CD8-positive, alpha-beta memory T cell (primary cell): ENCODE data around the gene TAC3. TPM values are rescaled to one million over a fixed set of nuclear protein-coding genes. Genes with fewer than 3 reads are reported as not detected.
"Not testable (repeated sequence)": the region's sequence is repeated elsewhere in the genome, so short reads cannot be mapped to it uniquely, and the experiment has no call there.

Experiments used
- CTCF ChIA-PET: fragments of 350-600 bp; sonication (Branson Sonifier 250); formaldehyde crosslinking; loops from one replicate; lab custom pipeline; 2021; ENCODE audit warnings: antibody characterized with exemption; lab: Charles Lee
- POLR2A ChIA-PET: fragments of 350-600 bp; sonication (Branson Sonifier 250); formaldehyde crosslinking; loops from one replicate; lab custom pipeline; 2021; ENCODE audit warnings: antibody characterized with exemption; lab: Charles Lee
- DNase-seq, 5 donors: peaks; one replicate each; pipeline versions ENCODE4 v3.0.0 to v3.0.0-alpha.2; 2020 to 2022; ENCODE audit warnings: mixed read lengths in 1 of 5
- H3K27ac ChIP-seq: one replicate; pipeline ENCODE4 v1.7.0; 2013; ENCODE audit warnings: low read depth, mild to moderate bottlenecking, low read length, moderate library complexity
- H3K27me3 ChIP-seq: 2 replicates; pipeline ENCODE4 v1.7.0; 2013; ENCODE audit warnings: low read length, mild to moderate bottlenecking; ENCODE audit not compliant: insufficient read depth, poor library complexity, severe bottlenecking
- H3K36me3 ChIP-seq: 2 replicates; pipeline ENCODE4 v1.7.0; 2013; ENCODE audit warnings: mild to moderate bottlenecking, low read length, moderate library complexity; ENCODE audit not compliant: insufficient read depth
- H3K4me1 ChIP-seq: 2 replicates; pipeline ENCODE4 v1.7.0; 2013; ENCODE audit warnings: mild to moderate bottlenecking, low read length, moderate library complexity; ENCODE audit not compliant: insufficient read depth
- H3K4me3 ChIP-seq: 2 replicates; pipeline ENCODE4 v1.7.0; 2013; ENCODE audit warnings: mild to moderate bottlenecking, low read length
- H3K9me3 ChIP-seq: 2 replicates; pipeline ENCODE4 v1.7.0; 2013; ENCODE audit warnings: mild to moderate bottlenecking, low read length
- H3K27ac Mint-ChIP-seq, 8 donors: one replicate each; pipeline ENCODE4 v1.8.0; 2020 to 2021; ENCODE audit warnings: mixed read lengths in 8 of 8, mild to moderate bottlenecking in 6 of 8, inconsistent platforms in 3 of 8, moderate library complexity in 3 of 8
- H3K27me3 Mint-ChIP-seq, 2 donors: one replicate each; pipeline ENCODE4 v1.8.0; 2020 to 2021; ENCODE audit warnings: mixed read lengths in 2 of 2, mild to moderate bottlenecking in 1 of 2, moderate library complexity in 1 of 2
- H3K36me3 Mint-ChIP-seq, 3 donors: one replicate each; pipeline ENCODE4 v1.8.0; 2020 to 2021; ENCODE audit warnings: mixed read lengths in 3 of 3, inconsistent platforms in 1 of 3, mild to moderate bottlenecking in 1 of 3
- H3K4me1 Mint-ChIP-seq, 3 donors: one replicate each; pipeline ENCODE4 v1.8.0; 2020 to 2021; ENCODE audit warnings: mixed read lengths in 3 of 3, inconsistent platforms in 1 of 3, mild to moderate bottlenecking in 1 of 3
- H3K4me3 Mint-ChIP-seq, 7 donors: one replicate each; pipeline ENCODE4 v1.8.0; 2020 to 2021; ENCODE audit warnings: mixed read lengths in 7 of 7, mild to moderate bottlenecking in 6 of 7, moderate library complexity in 4 of 7, inconsistent platforms in 2 of 7
- H3K9me3 Mint-ChIP-seq, 5 donors: one replicate each; pipeline ENCODE4 v1.8.0; 2020 to 2022; ENCODE audit warnings: mixed read lengths in 5 of 5, mild to moderate bottlenecking in 3 of 5, moderate library complexity in 2 of 5, inconsistent platforms in 1 of 5
- polyA plus RNA-seq: library from polyadenylated mRNA; unstranded; fragments of 300-500 nt; fragmentation: Illumina TruSeq; gene quantifications from one replicate; pipeline ENCODE4 v1.2.3, GENCODE V29; 2021
- total RNA-seq, 2 experiments: library from RNA; stranded (reverse); gene quantifications; one replicate each; pipeline ENCODE4 v1.2.3, GENCODE V29; 2021

Gene TAC3
- total and polyA plus RNA-seq, 3 experiments from 2014 or later: not detected

DNA sequence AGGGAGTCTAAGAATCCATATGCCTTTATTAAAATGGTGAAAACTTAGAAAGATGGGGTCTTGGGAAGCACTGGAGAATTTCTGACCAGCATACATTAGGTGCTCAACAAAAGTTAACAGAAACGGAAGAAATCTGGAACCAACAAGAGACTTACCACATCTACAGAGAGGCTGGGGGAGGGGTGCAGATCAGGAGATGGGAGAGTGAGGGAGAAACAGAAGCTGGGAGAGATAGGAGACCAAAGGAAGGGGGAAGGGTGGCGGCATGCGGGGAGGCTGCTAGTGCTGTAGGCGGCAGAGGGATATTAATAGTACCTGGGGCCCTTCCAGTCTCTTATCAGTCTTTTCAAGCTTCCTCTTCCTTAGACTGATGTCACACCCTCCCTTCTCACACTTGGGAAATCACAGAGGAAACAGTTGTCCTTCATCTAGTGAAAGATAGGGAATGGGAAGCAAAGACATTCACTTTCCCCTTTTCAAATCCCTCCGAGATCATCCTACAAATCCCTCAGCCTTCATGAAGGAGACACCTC lies 28.1 kb downstream of the TAC3 start:
- H3K27me3 Mint-ChIP-seq: peaks cover 0 to 3% of the 10 kb centered on the region in 2 donors
- H3K27ac ChIP-seq: no peak overlapping the region
- H3K27ac Mint-ChIP-seq: peak overlapping the region in 1 of 8 donors; percentile 63

DNA sequence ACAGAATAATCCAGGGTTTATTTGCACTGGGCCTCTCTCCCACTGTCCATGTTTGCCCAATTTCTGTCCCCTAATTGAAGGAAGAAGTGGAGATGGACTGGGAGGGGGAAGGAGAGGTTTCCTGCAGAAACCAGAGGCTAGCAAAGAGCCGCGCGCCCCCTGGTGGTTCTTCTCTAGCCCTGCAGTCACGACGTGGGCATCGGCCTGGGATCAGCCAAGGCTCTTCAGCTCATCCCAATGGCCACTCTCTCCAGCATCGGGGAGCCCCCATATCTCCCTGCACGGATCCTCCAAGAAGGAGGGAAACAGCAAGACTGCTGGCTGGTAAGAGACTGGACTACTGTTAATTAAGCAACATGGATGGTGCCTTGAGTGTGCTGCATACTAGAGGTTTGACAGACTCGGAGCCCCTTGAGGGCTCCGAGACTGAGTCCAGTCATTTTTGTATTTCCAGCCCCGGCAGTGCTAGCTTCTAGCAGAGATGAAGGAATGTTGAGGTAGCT lies 28.7 kb downstream of the TAC3 start:
- Mint-ChIP-seq H3K4me3 (peak overlapping the region in 5 of 7 donors; percentile 23 to 79 (median 46)), H3K4me1 (peaks cover 5 to 8% (median 6%) of the 10 kb centered on the region in 3 donors), H3K9me3 (no peaks in the 10 kb centered on the region), H3K36me3 (no peaks in the 10 kb centered on the region), H3K27me3 (peaks cover 0 to 3% of the 10 kb centered on the region in 2 donors), H3K27ac (peak overlapping the region in 2 of 8 donors; percentile 63 to 78)
- peaks cover 9% of the 10 kb centered on the region for H3K4me1 ChIP-seq
- no peak overlapping the region for H3K4me3 ChIP-seq
- no peaks in the 10 kb centered on the region for H3K9me3 ChIP-seq
- CTCF ChIA-PET: interaction anchor here (0.7 to 3.8 kb wide), 15 partner anchors 9 to 484 kb away, joined by 3 to 23 read pairs (median 4); no protein-coding TSS in a partner anchor
- H3K27me3 ChIP-seq: no peaks in the 10 kb centered on the region
- DNase-seq: peak; percentile 59 to 78 (median 65)
- H3K27ac ChIP-seq: peak overlapping the region; percentile 14
- no peaks in the 10 kb centered on the region for H3K36me3 ChIP-seq
- POLR2A ChIA-PET: interaction anchor here (0.6 kb wide), 1 partner anchor 12 kb away, joined by 3 read pairs; no protein-coding TSS in a partner anchor

More for the DNA sequence above, 28.1 kb downstream of the TAC3 start:
- Histone ChIP-seq H3K4me1 (peaks cover 9% of the 10 kb centered on the region), H3K27me3 (no peaks in the 10 kb centered on the region), H3K4me3 (no peak overlapping the region), H3K36me3 (no peaks in the 10 kb centered on the region), H3K9me3 (no peaks in the 10 kb centered on the region)
- H3K4me1 Mint-ChIP-seq: peaks cover 5 to 8% (median 6%) of the 10 kb centered on the region in 3 donors
- ChIA-PET POLR2A (interaction anchor here (0.6 kb wide), 1 partner anchor 11 kb away, joined by 3 read pairs; no protein-coding TSS in a partner anchor), CTCF (interaction anchor here (0.7 to 3.8 kb wide), 14 partner anchors 9 to 484 kb away, joined by 3 to 23 read pairs (median 4); no protein-coding TSS in a partner anchor)
- no peak overlapping the region for H3K4me3 Mint-ChIP-seq
- DNase-seq: no peak
- peaks cover 0 to 2% (median 0%) of the 10 kb centered on the region in 3 donors for H3K36me3 Mint-ChIP-seq
- no peaks in the 10 kb centered on the region for H3K9me3 Mint-ChIP-seq

DNA sequence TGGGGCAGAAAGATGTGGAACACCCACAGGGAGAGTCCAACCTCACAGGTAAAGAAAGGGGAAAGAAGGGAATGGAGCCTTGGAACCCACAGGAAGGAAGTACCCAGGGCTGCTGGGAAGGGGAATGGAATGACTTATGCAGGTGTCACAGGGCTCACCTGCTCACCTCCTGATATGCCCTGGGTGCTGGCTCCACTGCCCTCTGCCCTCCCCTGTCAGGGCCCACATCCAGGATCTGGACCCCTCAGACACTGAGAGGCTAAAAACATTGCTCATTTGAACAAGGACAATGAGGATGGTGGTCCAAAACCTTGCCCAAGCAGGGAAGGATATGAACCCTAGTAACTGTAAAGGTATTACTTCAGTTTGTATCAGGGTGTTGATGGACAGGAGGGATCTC lies 29.3 kb downstream of the TAC3 start:
- Histone ChIP-seq H3K4me3 (no peak overlapping the region), H3K36me3 (no peaks in the 10 kb centered on the region), H3K9me3 (no peaks in the 10 kb centered on the region), H3K4me1 (peaks cover 9% of the 10 kb centered on the region), H3K27me3 (no peaks in the 10 kb centered on the region), H3K27ac (no peak overlapping the region)
- H3K27ac Mint-ChIP-seq: no peak overlapping the region
- ChIA-PET POLR2A (no interaction called here), CTCF (interaction anchor here (1.0 to 3.8 kb wide), 8 partner anchors 10 to 483 kb away, joined by 3 to 23 read pairs (median 6); no protein-coding TSS in a partner anchor)
- no peaks in the 10 kb centered on the region for H3K9me3 Mint-ChIP-seq
- H3K36me3 Mint-ChIP-seq: no peaks in the 10 kb centered on the region
- H3K4me3 Mint-ChIP-seq: peak overlapping the region in 1 of 7 donors; percentile 34
- peaks cover 0 to 3% of the 10 kb centered on the region in 2 donors for H3K27me3 Mint-ChIP-seq
- no peak for DNase-seq
- H3K4me1 Mint-ChIP-seq: peaks cover 5 to 8% (median 6%) of the 10 kb centered on the region in 3 donors

DNA sequence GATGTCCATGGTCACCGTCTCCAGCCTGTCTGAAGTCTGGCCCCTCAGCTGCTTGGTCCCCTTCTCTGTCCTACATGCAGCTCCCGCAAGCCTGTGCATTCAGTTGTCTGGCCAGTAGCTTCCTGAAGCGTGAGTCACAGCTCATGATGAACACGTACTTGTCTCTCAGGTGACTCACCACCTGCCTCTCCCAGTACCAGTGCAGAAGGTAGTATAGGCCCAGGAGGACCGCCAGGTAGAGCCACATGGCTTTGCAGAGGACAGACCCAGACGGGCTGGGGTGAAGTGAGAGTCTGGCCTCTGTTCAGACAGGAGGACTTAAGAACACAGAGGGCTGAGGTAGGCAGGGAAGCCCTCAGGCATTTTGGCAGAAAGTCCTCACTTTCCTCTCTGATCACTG lies 30.6 kb downstream of the TAC3 start:
- H3K27me3 Mint-ChIP-seq, H3K36me3 ChIP-seq, H3K9me3 ChIP-seq, H3K27ac ChIP-seq, H3K36me3 Mint-ChIP-seq, H3K27me3 ChIP-seq, H3K4me3 Mint-ChIP-seq, H3K9me3 Mint-ChIP-seq, H3K4me3 ChIP-seq, DNase-seq, POLR2A ChIA-PET, H3K4me1 Mint-ChIP-seq, H3K4me1 ChIP-seq: not testable (repeated sequence)
- CTCF ChIA-PET: interaction anchor here (1.4 to 3.8 kb wide), 2 partner anchors 15 to 17 kb away, joined by 3 to 23 read pairs; no protein-coding TSS in a partner anchor
- H3K27ac Mint-ChIP-seq: peak overlapping the region in 2 of 8 donors; percentile 8 to 58

DNA sequence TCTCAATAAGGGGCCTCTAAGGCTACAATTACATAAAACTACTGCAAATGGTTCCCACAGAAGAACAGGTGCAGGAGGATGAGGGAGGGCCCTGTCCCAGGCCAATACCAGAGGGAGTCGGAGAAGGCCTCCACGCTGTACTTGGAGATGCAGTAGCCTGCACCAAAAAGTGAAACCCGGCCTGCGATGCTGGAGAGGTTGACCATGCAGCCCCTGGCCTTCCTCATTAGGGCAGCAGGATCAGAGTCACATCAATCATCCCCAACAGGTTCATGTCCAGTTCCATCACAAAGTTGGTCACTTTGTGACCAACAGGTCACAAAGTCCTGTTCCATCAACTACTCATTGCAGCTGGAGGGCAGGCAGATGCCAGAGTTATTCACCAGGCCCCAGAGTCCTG lies 32.9 kb downstream of the TAC3 start:
- Histone ChIP-seq H3K27ac (no peak overlapping the region), H3K27me3 (no peaks in the 10 kb centered on the region), H3K36me3 (no peaks in the 10 kb centered on the region), H3K4me3 (no peak overlapping the region), H3K9me3 (no peaks in the 10 kb centered on the region), H3K4me1 (peaks cover 9% of the 10 kb centered on the region)
- ChIA-PET CTCF (no interaction called here), POLR2A (no interaction called here)
- Mint-ChIP-seq H3K27ac (no peak overlapping the region), H3K4me1 (peaks cover 5 to 8% (median 6%) of the 10 kb centered on the region in 3 donors), H3K4me3 (no peak overlapping the region), H3K36me3 (peaks cover 0 to 3% (median 0%) of the 10 kb centered on the region in 3 donors), H3K27me3 (peaks cover 0 to 1% of the 10 kb centered on the region in 2 donors), H3K9me3 (no peaks in the 10 kb centered on the region)
- DNase-seq: no peak

DNA sequence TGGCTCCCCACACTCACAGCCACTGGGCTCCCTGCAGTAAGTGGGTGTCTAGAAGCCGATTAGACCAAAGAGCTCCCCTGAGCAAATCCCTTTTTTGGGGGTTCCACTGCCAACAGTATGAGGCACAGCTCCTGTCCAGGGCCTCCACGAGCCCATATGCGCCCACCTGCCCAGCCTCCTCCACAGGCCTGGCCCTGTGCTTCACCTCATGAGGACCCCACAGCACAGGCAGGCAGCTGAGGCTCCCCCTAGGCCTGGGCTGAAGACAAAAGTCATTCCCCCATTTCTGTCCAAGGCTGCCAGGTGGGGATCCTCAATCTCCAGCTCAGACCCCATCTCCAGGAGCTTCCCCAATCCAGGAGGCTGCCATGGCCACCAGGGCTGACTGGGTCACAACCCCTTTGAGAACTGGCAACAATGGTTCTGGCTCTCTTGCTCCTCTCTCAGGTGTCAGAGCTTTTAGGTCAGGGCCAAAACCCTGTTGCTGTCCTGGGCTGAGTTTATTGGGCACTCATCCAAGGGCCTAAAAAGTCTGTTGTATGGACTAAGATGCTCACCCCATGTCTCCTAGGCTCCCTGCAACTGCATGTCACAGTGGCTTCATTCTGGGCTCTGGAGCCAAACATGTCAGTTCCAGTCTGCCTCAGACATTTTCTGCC lies 33.6 kb downstream of the TAC3 start:
- H3K9me3 Mint-ChIP-seq, H3K4me3 ChIP-seq, H3K36me3 ChIP-seq, H3K9me3 ChIP-seq, H3K4me1 Mint-ChIP-seq, DNase-seq, H3K27me3 ChIP-seq, H3K4me1 ChIP-seq, H3K4me3 Mint-ChIP-seq, POLR2A ChIA-PET, CTCF ChIA-PET, H3K27me3 Mint-ChIP-seq, H3K27ac ChIP-seq, H3K27ac Mint-ChIP-seq, H3K36me3 Mint-ChIP-seq: not testable (repeated sequence)

DNA sequence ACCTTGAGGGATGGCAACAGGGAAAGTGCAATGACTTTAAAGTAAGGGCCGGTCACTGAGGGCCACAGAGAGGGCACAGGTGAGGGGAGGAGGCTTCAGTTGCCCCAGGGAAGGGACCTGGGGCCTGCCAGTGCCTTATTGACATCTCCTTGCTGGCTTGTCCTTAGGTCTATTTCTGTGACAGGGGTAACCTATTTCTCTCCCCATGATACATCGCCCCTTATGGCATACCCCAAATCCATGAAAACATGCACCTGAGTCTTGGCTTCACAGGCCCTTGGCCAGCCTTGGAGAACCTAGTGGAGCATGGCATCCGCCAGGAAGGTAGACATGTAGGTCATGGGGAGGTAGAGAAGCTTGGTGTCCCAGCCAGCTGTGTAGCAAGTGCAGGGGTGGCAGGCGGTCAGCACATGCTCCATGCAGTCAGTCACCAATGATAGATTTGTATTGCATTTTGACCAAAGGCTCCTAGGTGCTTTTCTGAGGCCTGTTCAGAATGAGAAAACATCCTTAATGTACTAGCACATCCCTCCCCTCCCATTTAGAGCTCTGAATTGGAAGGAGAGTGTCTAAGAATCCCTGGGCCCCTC lies 35.3 kb downstream of the TAC3 start:
- Histone ChIP-seq H3K4me1 (no peaks in the 10 kb centered on the region), H3K27ac (no peak overlapping the region), H3K27me3 (no peaks in the 10 kb centered on the region), H3K36me3 (no peaks in the 10 kb centered on the region), H3K9me3 (no peaks in the 10 kb centered on the region), H3K4me3 (no peak overlapping the region)
- peaks cover 0 to 3% (median 0%) of the 10 kb centered on the region in 3 donors for H3K36me3 Mint-ChIP-seq
- CTCF ChIA-PET: no interaction called here
- no peak overlapping the region for H3K27ac Mint-ChIP-seq
- H3K9me3 Mint-ChIP-seq: peaks cover 0 to 3% (median 0%) of the 10 kb centered on the region in 5 donors
- DNase-seq: no peak
- no peaks in the 10 kb centered on the region for H3K4me1 Mint-ChIP-seq
- POLR2A ChIA-PET: no interaction called here
- no peak overlapping the region for H3K4me3 Mint-ChIP-seq
- peaks cover 0 to under 1% of the 10 kb centered on the region in 2 donors for H3K27me3 Mint-ChIP-seq

DNA sequence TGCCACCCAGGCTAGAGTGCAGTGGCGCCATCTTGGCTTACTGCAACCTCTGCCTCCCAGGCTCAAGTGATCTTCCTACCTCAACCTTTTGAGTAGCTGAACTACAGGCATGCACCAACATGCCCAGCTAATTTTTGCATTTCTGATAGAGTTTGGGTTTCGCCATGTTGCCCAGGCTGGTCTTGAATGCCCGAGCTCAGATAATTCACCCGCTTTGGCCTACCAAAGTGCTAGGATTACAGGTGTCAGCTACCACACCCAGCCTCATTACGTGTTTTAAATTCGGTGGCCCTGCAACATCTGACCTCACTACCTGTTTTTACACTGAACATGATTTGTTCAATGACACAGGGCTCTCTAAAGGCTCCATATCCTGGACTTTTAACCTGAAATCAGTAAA lies 36.1 kb downstream of the TAC3 start:
- POLR2A ChIA-PET: no interaction called here
- H3K36me3 Mint-ChIP-seq: peaks cover 0 to 3% (median 0%) of the 10 kb centered on the region in 3 donors
- H3K27ac ChIP-seq: no peak overlapping the region
- H3K4me1 Mint-ChIP-seq: no peaks in the 10 kb centered on the region
- H3K4me1 ChIP-seq: no peaks in the 10 kb centered on the region
- H3K4me3 ChIP-seq: no peak overlapping the region
- no peaks in the 10 kb centered on the region for H3K9me3 ChIP-seq
- peaks cover 0 to 3% (median 0%) of the 10 kb centered on the region in 5 donors for H3K9me3 Mint-ChIP-seq
- no peak overlapping the region for H3K27ac Mint-ChIP-seq
- no peak overlapping the region for H3K4me3 Mint-ChIP-seq
- H3K36me3 ChIP-seq: no peaks in the 10 kb centered on the region
- no peaks in the 10 kb centered on the region for H3K27me3 Mint-ChIP-seq
- DNase-seq: no peak
- H3K27me3 ChIP-seq: no peaks in the 10 kb centered on the region
- CTCF ChIA-PET: no interaction called here
